ENCODE results near the gene SGCA. TPM values are rescaled to one million over a fixed set of nuclear protein-coding genes. Genes with fewer than 3 reads are reported as not detected.

Gene SGCA
- total and polyA plus RNA-seq, 2 of the 13 experiments (the other 11 are each of a cell fraction or from before 2014, with no cell fraction given) = not detected

GRCh38 chr17:50150354-50151040 is 15.3 kb upstream of the SGCA start, which contains the start of gene PPP1R9B (continued):
- peak; percentile 83 for TF ChIP-seq ZBTB10 (CRISPR knock-in tag; IDR thresholded peaks at IDR 0.05; ENCODE audit: borderline replicate concordance)
- TF ChIP-seq NFKB2 (CRISPR knock-in tag; IDR thresholded peaks at IDR 0.05; ENCODE audit: borderline replicate concordance) = 0 out of 2 replicates have a peak, but pooled peaks have one; percentile 9
- 0 out of 2 replicates have a peak, but pooled peaks have one; percentile 22 for TF ChIP-seq GABPB1 (CRISPR knock-in tag; IDR thresholded peaks at IDR 0.05)
- TF ChIP-seq MYNN (CRISPR knock-in tag; IDR thresholded peaks at IDR 0.05; ENCODE audit: low read depth) = 0 out of 2 replicates have a peak, but pooled peaks have one; percentile 18
- 0 out of 2 replicates have a peak, but pooled peaks have one; percentile 76 for TF ChIP-seq ZNF558 (CRISPR knock-in tag; IDR thresholded peaks at IDR 0.05; ENCODE audit: borderline replicate concordance)
- TF ChIP-seq THAP11 (CRISPR knock-in tag; IDR thresholded peaks at IDR 0.05) = peak; percentile 10; the same call in 1 of the 2 replicates
- TF ChIP-seq ELF4 (CRISPR knock-in tag; IDR thresholded peaks at IDR 0.05; ENCODE audit: borderline replicate concordance) = no peak
- 0 out of 2 replicates have a peak, but pooled peaks have one; percentile 8 for TF ChIP-seq RXRA (CRISPR knock-in tag; IDR thresholded peaks at IDR 0.05)
- TF ChIP-seq ZNF574 (CRISPR knock-in tag; IDR thresholded peaks at IDR 0.05) = peak; percentile 42; the same call in 1 of the 2 replicates
- TF ChIP-seq ZMYM4 (CRISPR knock-in tag; IDR thresholded peaks at IDR 0.05) = 0 out of 2 replicates have a peak, but pooled peaks have one; percentile 4
- 0 out of 2 replicates have a peak, but pooled peaks have one; percentile 6 for TF ChIP-seq IRF2 (CRISPR knock-in tag; IDR thresholded peaks at IDR 0.05)
- TF ChIP-seq CREB3 (CRISPR knock-in tag; IDR thresholded peaks at IDR 0.05) = no peak
- peak; percentile 69; the same call in 1 of the 2 replicates for TF ChIP-seq ZXDC (CRISPR knock-in tag; IDR thresholded peaks at IDR 0.05)
- TF ChIP-seq BRD4 (CRISPR knock-in tag; IDR thresholded peaks at IDR 0.05) = peak; percentile 45; the same call in 1 of the 2 replicates
- TF ChIP-seq MZF1 (CRISPR knock-in tag; IDR thresholded peaks at IDR 0.05; ENCODE audit: borderline replicate concordance) = no peak
- 0 out of 2 replicates have a peak, but pooled peaks have one; percentile 6 for TF ChIP-seq NR2C2 (CRISPR knock-in tag; IDR thresholded peaks at IDR 0.05; ENCODE audit: borderline replicate concordance)
- 0 out of 2 replicates have a peak, but pooled peaks have one; percentile 63 for TF ChIP-seq NPAS2 (CRISPR knock-in tag; IDR thresholded peaks at IDR 0.05; ENCODE audit: borderline replicate concordance)
- TF ChIP-seq SRY (CRISPR knock-in tag; IDR thresholded peaks at IDR 0.05) = no peak
- TF ChIP-seq JUND (CRISPR knock-in tag; IDR thresholded peaks at IDR 0.05) = no peak
